K562 (cell line): Measurements from ENCODE around the gene SVEP1. TPM values are rescaled to one million over a fixed set of nuclear protein-coding genes. Genes with fewer than 3 reads are reported as not detected.

Source experiments
- ATAC-seq: fragments of 200-7000 bp; cut with Tn5 transposase; 3 replicates; pipeline ENCODE4 v1.9.1; 2020; ENCODE audit warnings: moderate library complexity
- BruUV-seq: library from RNA; stranded (reverse); fragments of 400-500 nt; replicated peaks from 2 replicates; lab custom pipeline; 2021; lab: Mats Ljungman, UMichigan
- CTCF ChIA-PET: fragments of 300-600 bp; formaldehyde crosslinking; extraction: SDS; loops from one replicate; lab custom pipeline; 2021; ENCODE audit warnings: low intra/inter-chr PET ratio; lab: Yijun Ruan, JAX
- POLR2A ChIA-PET: fragments of 300-600, 350-650 bp; sonication (Branson Sonifier 250); formaldehyde crosslinking; extraction: SDS; loops from one replicate; lab custom pipeline; 2021; ENCODE audit warnings: antibody characterized with exemption, inconsistent platforms; lab: Yijun Ruan, JAX
- DNase-seq, 4 experiments: peaks; one replicate each; pipeline versions ENCODE4 v3.0.0 to v3.0.0-alpha.2; 2011 to 2018; ENCODE audit warnings: low spot score in 3 of 4, mixed read lengths in 3 of 4; ENCODE audit errors: extremely low read depth in 1 of 4
- FAIRE-seq: peaks from 2 replicates; lab custom pipeline; 2011; peaks lifted over from hg19 to GRCh38; lab: Jason Lieb, UNC
- H2AFZ ChIP-seq: 2 replicates; pipeline ENCODE4 v1.6.0; 2011; ENCODE audit warnings: low read depth, low read length, control low read depth, inconsistent platforms
- H3K27ac ChIP-seq: fragments of 200-600 bp; 3 replicates; pipeline ENCODE4 v1.8.0; 2011; ENCODE audit warnings: low read depth, mild to moderate bottlenecking, control low read depth, inconsistent platforms, low read length, moderate library complexity, mixed read lengths; ENCODE audit errors: extremely low read depth
- H3K27me3 ChIP-seq, 2 experiments: fragments of 300-600 bp in 1 of 2; 2 replicates in 1 of 2; 3 replicates in 1 of 2; pipeline versions ENCODE4 v1.6.0 to v1.8.0; 2011; ENCODE audit warnings: inconsistent platforms in 2 of 2, low read length in 2 of 2, mild to moderate bottlenecking in 1 of 2, mixed read lengths in 1 of 2, moderate library complexity in 1 of 2; ENCODE audit not compliant: control insufficient read depth in 2 of 2, insufficient read depth in 2 of 2
- H3K36me3 ChIP-seq: fragments of 300-600 bp; 3 replicates; pipeline ENCODE4 v1.8.0; 2011; ENCODE audit warnings: mild to moderate bottlenecking, low read length, inconsistent platforms; ENCODE audit not compliant: control insufficient read depth, insufficient read depth
- H3K4me1 ChIP-seq, 2 experiments: fragments of 200-600 bp in 1 of 2; replicated peaks in 1 of 2; 2 replicates in 1 of 2; 3 replicates in 1 of 2; pipeline versions ENCODE4 v1.5.1 to v1.8.0; 2011; ENCODE audit warnings: inconsistent platforms in 2 of 2, low read length in 2 of 2, mild to moderate bottlenecking in 1 of 2, mixed read lengths in 1 of 2, moderate library complexity in 1 of 2; ENCODE audit not compliant: control insufficient read depth in 2 of 2, insufficient read depth in 2 of 2
- H3K4me2 ChIP-seq: 2 replicates; pipeline ENCODE4 v1.6.1; 2011; ENCODE audit warnings: low read length, control low read depth, inconsistent platforms, mixed read lengths; ENCODE audit not compliant: insufficient read depth
- H3K4me3 ChIP-seq: fragments of 200-600 bp; sonication (generic), shearing (Covaris generic); 2 replicates; pipeline ENCODE4 v1.5.1; 2016; ENCODE audit warnings: control low read depth, inconsistent platforms
- H3K79me2 ChIP-seq: fragments of 200-600 bp; 3 replicates; pipeline ENCODE4 v1.8.0; 2011; ENCODE audit warnings: low read length, inconsistent platforms; ENCODE audit not compliant: control insufficient read depth, insufficient read depth
- H3K9ac ChIP-seq, 2 experiments: 2 replicates each; pipeline versions ENCODE4 v1.6.0 to v1.6.1; 2011; ENCODE audit warnings: low read depth in 2 of 2, low read length in 2 of 2, control low read depth in 1 of 2, inconsistent platforms in 1 of 2, mild to moderate bottlenecking in 1 of 2, mixed read lengths in 1 of 2; ENCODE audit not compliant: insufficient read depth in 1 of 2
- H3K9me1 ChIP-seq: one replicate; pipeline ENCODE4 v1.6.0; 2011; ENCODE audit warnings: inconsistent platforms, mild to moderate bottlenecking, low read length, moderate library complexity; ENCODE audit not compliant: control insufficient read depth, insufficient read depth
- H3K9me3 ChIP-seq: replicated peaks from 2 replicates; pipeline ENCODE4 v1.5.1; 2011; ENCODE audit warnings: low read depth, low read length, inconsistent platforms; ENCODE audit not compliant: control insufficient read depth, insufficient read depth
- H4K20me1 ChIP-seq: replicated peaks from 2 replicates; pipeline ENCODE4 v1.6.1; 2011; ENCODE audit warnings: low read length, inconsistent platforms, mixed read lengths; ENCODE audit not compliant: control insufficient read depth, insufficient read depth
- CBFA2T3 ChIP-seq: fragments of 450-650 bp; IDR thresholded peaks from 2 replicates; pipeline ENCODE4 v1.6.1; 2017
- CHD2 ChIP-seq: IDR thresholded peaks from 2 replicates; pipeline ENCODE4 v1.6.1; 2011; ENCODE audit warnings: low read depth, low read length
- E2F3 ChIP-seq: fragments of 250-450 bp; sonication (Bioruptor Pico); IDR thresholded peaks from 2 replicates; pipeline ENCODE4 v1.4.0; 2020; ENCODE audit warnings: mild to moderate bottlenecking
- FOXM1 ChIP-seq, 2 experiments: fragments of 450-650 bp in 1 of 2; sonication (generic) in 1 of 2; formaldehyde crosslinking in 1 of 2; IDR thresholded peaks; 2 replicates each; pipeline versions ENCODE4 v1.6.1 to v1.9.0; 2017 to 2022; ENCODE audit warnings: low read depth in 2 of 2, mild to moderate bottlenecking in 2 of 2, missing genetic modification reagents in 1 of 2, moderate library complexity in 1 of 2
- KAT8 ChIP-seq: fragments of 450-650 bp; IDR thresholded peaks from 2 replicates; pipeline ENCODE4 v1.6.1; 2016; ENCODE audit warnings: low read depth, mild to moderate bottlenecking
- KDM5B ChIP-seq: fragments of 200-600 bp; sonication (generic); IDR thresholded peaks from 2 replicates; pipeline ENCODE4 v1.6.1; 2012; ENCODE audit warnings: low read depth, mild to moderate bottlenecking, moderate library complexity, low read length, control low read depth, inconsistent platforms; ENCODE audit not compliant: insufficient replicate concordance
- L3MBTL2 ChIP-seq: fragments of 450-650 bp; IDR thresholded peaks from 2 replicates; pipeline ENCODE4 v1.6.1; 2016; ENCODE audit warnings: mild to moderate bottlenecking, moderate library complexity
- NR3C1 ChIP-seq: sonication (generic); formaldehyde crosslinking; IDR thresholded peaks from 2 replicates; pipeline ENCODE4 v1.8.1; 2022; ENCODE audit warnings: missing genetic modification reagents
- PRMT5 ChIP-seq: sonication (generic); formaldehyde crosslinking; IDR thresholded peaks from 2 replicates; pipeline ENCODE4 v1.5.0; 2020; ENCODE audit warnings: missing genetic modification reagents
- ZC3H11A ChIP-seq: IDR thresholded peaks from 2 replicates; pipeline ENCODE4 v1.6.1; 2012; ENCODE audit warnings: low read depth, low read length, improper control_type of control experiment
- ZNF184 ChIP-seq: sonication (generic); formaldehyde crosslinking; IDR thresholded peaks from 2 replicates; pipeline ENCODE4 v1.5.0; 2020; ENCODE audit warnings: missing genetic modification reagents
- ZNF197 ChIP-seq: fragments of 200-800 bp; sonication (Bioruptor generic); IDR thresholded peaks from 2 replicates; pipeline ENCODE4 v1.6.1; 2016; ENCODE audit warnings: low read depth, missing genetic modification characterization, missing compliant biosample characterization
- ZSCAN29 ChIP-seq: fragments of 450-650 bp; IDR thresholded peaks from 2 replicates; pipeline ENCODE4 v1.6.1; 2017
- WGBS: fragments of 100-300 bp; shearing (Covaris generic); methylation state at CpG from one replicate; pipeline ENCODE4 v1.1.6; 2016; ENCODE audit warnings: low coverage, mixed read lengths; ENCODE audit not compliant: insufficient coverage; ENCODE audit errors: missing lambda C conversion rate; 5-methylcytosine and 5-hydroxymethylcytosine counted together
- in situ Hi-C: fragments of 300-500 bp; cut with MboI; formaldehyde crosslinking; loops from 4 replicates; pipeline ENCODE4 v1.15.0; 2018; ENCODE audit warnings: inconsistent platforms, mixed read lengths
- intact Hi-C: fragments of 100-400 bp; cut with micrococcal nuclease; formaldehyde crosslinking; loops from 2 replicates; pipeline ENCODE4 v1.14.2; 2022
- polyA plus RNA-seq, 8 experiments: library from polyadenylated mRNA; depleted of rRNA in 4 of 8; stranded (reverse) in 5 of 8; unstranded in 3 of 8; fragments of >200 nt; fragmentation: Nextera tagmentation in 2 of 8; fragmentation: Illumina TruSeq in 1 of 8; extraction: Ambion mirVana in 2 of 8; extraction: Trizol in 1 of 8; gene quantifications; 2 replicates each; pipeline versions ENCODE4 v1.2.1 to v1.2.3, GENCODE V29; 2011 to 2014; ENCODE audit warnings: inconsistent platforms in 1 of 8, missing spikeins in 1 of 8
- total RNA-seq, 7 experiments: library from RNA; depleted of rRNA in 6 of 7; stranded (reverse); fragments of >200 nt in 6 of 7; fragmentation: Illumina TruSeq in 2 of 7; extraction: Trizol in 2 of 7; gene quantifications; 2 replicates each; pipeline versions ENCODE4 v1.2.1 to v1.2.3, GENCODE V29; 2011 to 2021; ENCODE audit warnings: low replicate concordance in 1 of 7
- TF ChIP-seq, protein P1 (sequence below): fragments of 250-450 bp; sonication (Bioruptor Pico); IDR thresholded peaks from 2 replicates; pipeline ENCODE4 v1.8.0; 2022; ENCODE audit warnings: moderate library complexity, mild to moderate bottlenecking, inconsistent platforms

Gene SVEP1
- total and polyA plus RNA-seq, 9 of the 15 experiments (the other 6 are each of a cell fraction or from before 2014, with no cell fraction given), result 0.20 to 0.84 (median 0.43) TPM

DNA sequence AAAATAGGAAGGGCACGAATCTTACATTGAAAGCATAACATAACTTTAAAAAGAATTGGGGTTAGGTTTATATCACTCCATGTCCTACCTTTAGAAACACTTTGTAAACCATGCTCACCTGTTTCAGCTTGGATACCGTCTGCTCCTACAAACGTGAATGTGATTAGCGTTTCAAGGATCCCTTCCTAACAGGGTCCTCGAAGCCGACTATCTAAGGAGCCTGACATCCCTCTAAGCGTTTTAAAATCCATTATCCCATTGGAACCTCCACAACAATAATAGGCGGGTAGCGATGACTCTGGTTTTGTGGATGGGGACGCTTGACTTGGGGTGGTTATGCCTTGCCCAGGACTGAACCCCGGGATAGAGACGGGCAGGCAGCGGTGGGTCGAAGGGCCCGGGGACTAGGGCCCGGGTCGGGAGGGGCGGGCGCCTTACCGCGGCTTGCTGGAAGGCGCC lies 937 bp downstream of the SVEP1 start:
- ChIA-PET CTCF (no interaction called here), POLR2A (no interaction called here)
- Histone ChIP-seq H3K27ac (no peak overlapping the region), H4K20me1 (no peaks in the 10 kb centered on the region), H3K27me3 (peaks cover 0 to 15% of the 10 kb centered on the region in 2 experiments; a peak in 2 of 5 replicates), H3K36me3 (no peaks in the 10 kb centered on the region), H3K79me2 (no peaks in the 10 kb centered on the region), H3K9ac (no peak overlapping the region), H3K4me3 (no peak overlapping the region), H2AFZ (no peak overlapping the region), H3K9me1 (no peaks in the 10 kb centered on the region), H3K4me2 (no peak overlapping the region), H3K9me3 (no peaks in the 10 kb centered on the region), H3K4me1 (peaks cover 0 to 9% of the 10 kb centered on the region in 2 experiments; a peak in 1 of 5 replicates)
- 6% methylated on average over 13 of the region's 22 CpGs for WGBS
- DNase-seq, result no peak
- no TSS peak for BruUV-seq
- TF ChIP-seq E2F3 (no peak), NR3C1 (no peak), FOXM1 (IDR thresholded peaks at IDR 0.05; ENCODE audit: low read depth) (no peak), FOXM1 (CRISPR knock-in tag; IDR thresholded peaks at IDR 0.05; ENCODE audit: low read depth) (no peak), ZC3H11A (no peak), KDM5B (no peak), CBFA2T3 (no peak), PRMT5 (no peak), KAT8 (no peak), ZNF184 (CRISPR knock-in tag) (no peak), ZNF197 (CRISPR knock-in tag) (no peak), ZSCAN29 (no peak), CHD2 (no peak), L3MBTL2 (no peak)
- TF ChIP-seq, protein P1, sequence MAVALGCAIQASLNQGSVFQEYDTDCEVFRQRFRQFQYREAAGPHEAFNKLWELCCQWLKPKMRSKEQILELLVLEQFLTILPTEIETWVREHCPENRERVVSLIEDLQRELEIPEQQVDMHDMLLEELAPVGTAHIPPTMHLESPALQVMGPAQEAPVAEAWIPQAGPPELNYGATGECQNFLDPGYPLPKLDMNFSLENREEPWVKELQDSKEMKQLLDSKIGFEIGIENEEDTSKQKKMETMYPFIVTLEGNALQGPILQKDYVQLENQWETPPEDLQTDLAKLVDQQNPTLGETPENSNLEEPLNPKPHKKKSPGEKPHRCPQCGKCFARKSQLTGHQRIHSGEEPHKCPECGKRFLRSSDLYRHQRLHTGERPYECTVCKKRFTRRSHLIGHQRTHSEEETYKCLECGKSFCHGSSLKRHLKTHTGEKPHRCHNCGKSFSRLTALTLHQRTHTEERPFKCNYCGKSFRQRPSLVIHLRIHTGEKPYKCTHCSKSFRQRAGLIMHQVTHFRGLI (CRISPR knock-in tag), result no peak
- in situ Hi-C loops, result no loop called here
- no peak for FAIRE-seq
- ATAC-seq, result no peak
- intact Hi-C loops, result no loop called here
